Measurements from ENCODE around the gene GRAMD2A. TPM values are rescaled to one million over a fixed set of nuclear protein-coding genes. Genes with fewer than 3 reads are reported as not detected.

Gene GRAMD2A
- total RNA-seq, 1 experiment from 2014 or later, result 1.3 TPM

DNA sequence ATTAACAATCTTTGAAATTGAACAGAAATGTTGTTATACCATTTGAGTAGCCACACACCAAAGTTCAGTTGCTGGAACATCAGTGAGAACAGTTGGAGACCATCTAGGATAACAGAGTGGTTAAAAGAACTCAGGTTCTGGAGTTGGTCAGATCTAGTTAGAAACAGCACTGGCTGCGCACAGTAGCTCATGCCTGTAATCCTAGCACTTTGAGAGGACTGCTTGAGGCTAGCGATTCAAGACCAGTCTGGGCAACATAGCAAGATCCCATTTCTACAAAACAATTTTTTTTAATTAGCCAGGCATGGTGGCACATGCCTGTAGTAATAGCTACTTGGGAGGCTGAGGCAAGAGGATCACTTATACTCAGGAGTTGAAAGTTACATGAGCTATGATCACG, 41.0 kb upstream of the GRAMD2A start:
- Histone ChIP-seq H2BK15ac (ENCODE audit: low read depth, low read length) (no peak overlapping the region), H3K27me3 (ENCODE audit: insufficient read depth, low read length) (no peaks in the 10 kb centered on the region; the same call in 1 of the 2 replicates), H3K79me1 (ENCODE audit: insufficient read depth, low read depth, low read length, poor library complexity, severe bottlenecking) (no peaks in the 10 kb centered on the region), H2AFZ (ENCODE audit: low read length) (no peak overlapping the region), H2BK20ac (ENCODE audit: low read depth, low read length, poor library complexity, severe bottlenecking) (no peak overlapping the region), H3K14ac (ENCODE audit: insufficient read depth, low read length) (no peak overlapping the region), H3K23me2 (ENCODE audit: insufficient read length, low read depth, low read length, poor library complexity, severe bottlenecking) (no peaks in the 10 kb centered on the region), H2BK120ac (ENCODE audit: low read depth, low read length, poor library complexity, severe bottlenecking) (no peak overlapping the region), H3K4me1 (ENCODE audit: insufficient read depth, low read length) (peaks cover 8% of the 10 kb centered on the region; the same call in 1 of the 2 replicates), H2AK5ac (ENCODE audit: insufficient read length, low read length) (no peak overlapping the region), H3K9ac (ENCODE audit: extremely low read depth, insufficient read length, low read length) (no peak overlapping the region), H3K23ac (ENCODE audit: insufficient read length, low read depth, low read length) (no peak overlapping the region), H2BK12ac (ENCODE audit: insufficient read length, low read depth, low read length) (no peak overlapping the region), H4K91ac (ENCODE audit: insufficient read length, low read depth, low read length) (no peak overlapping the region), H3K79me2 (ENCODE audit: insufficient read depth, low read length) (no peaks in the 10 kb centered on the region), H3T11ph (ENCODE audit: low read length) (no peak overlapping the region), H4K20me1 (ENCODE audit: control insufficient read depth, insufficient read depth, insufficient read length) (no peaks in the 10 kb centered on the region), H3K9me3 (ENCODE audit: control insufficient read depth, low read depth, low read length) (no peaks in the 10 kb centered on the region), H4K8ac (replicated peaks; ENCODE audit: insufficient read length, low read depth, low read length) (no peak overlapping the region), H3K4ac (ENCODE audit: low read depth, low read length) (no peak overlapping the region), H3K27ac (ENCODE audit: insufficient read length, low read depth, low read length) (no peak overlapping the region), H2BK5ac (ENCODE audit: insufficient read length, low read length) (no peak overlapping the region), H3K4me2 (ENCODE audit: insufficient read depth, insufficient read length, low read length) (no peak overlapping the region), H4K5ac (ENCODE audit: insufficient read length, low read depth, low read length) (no peak overlapping the region), H3K18ac (ENCODE audit: insufficient read length, low read depth, low read length) (no peak overlapping the region), H3K56ac (ENCODE audit: insufficient read length, low read depth, low read length) (no peak overlapping the region)
- Mint-ChIP-seq H3K9me3 (no peaks in the 10 kb centered on the region; a peak in 1 of 5 replicates), H3K27ac (no peak overlapping the region), H3K4me1 (peaks cover 21 to 27% of the 10 kb centered on the region in 2 experiments), H3K4me3 (no peak overlapping the region), H3K36me3 (ENCODE audit: insufficient read depth in 1 of 3, low read depth in 3 of 3) (peaks cover 21 to 37% (median 28%) of the 10 kb centered on the region in 3 experiments), H3K27me3 (ENCODE audit: low read depth) (peaks cover 100% of the 10 kb centered on the region)
- DNase-seq, result no peak
- TF ChIP-seq, protein P1, sequence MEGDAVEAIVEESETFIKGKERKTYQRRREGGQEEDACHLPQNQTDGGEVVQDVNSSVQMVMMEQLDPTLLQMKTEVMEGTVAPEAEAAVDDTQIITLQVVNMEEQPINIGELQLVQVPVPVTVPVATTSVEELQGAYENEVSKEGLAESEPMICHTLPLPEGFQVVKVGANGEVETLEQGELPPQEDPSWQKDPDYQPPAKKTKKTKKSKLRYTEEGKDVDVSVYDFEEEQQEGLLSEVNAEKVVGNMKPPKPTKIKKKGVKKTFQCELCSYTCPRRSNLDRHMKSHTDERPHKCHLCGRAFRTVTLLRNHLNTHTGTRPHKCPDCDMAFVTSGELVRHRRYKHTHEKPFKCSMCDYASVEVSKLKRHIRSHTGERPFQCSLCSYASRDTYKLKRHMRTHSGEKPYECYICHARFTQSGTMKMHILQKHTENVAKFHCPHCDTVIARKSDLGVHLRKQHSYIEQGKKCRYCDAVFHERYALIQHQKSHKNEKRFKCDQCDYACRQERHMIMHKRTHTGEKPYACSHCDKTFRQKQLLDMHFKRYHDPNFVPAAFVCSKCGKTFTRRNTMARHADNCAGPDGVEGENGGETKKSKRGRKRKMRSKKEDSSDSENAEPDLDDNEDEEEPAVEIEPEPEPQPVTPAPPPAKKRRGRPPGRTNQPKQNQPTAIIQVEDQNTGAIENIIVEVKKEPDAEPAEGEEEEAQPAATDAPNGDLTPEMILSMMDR (conservative IDR thresholded peaks at IDR 0.05), result no peak
- WGBS (ENCODE audit: extremely low coverage, insufficient read length, low lambda C conversion rate), result no CpG with 5 or more reads among the region's 3 CpGs
